Right lobe of liver (tissue), 4 donors: ENCODE measurements around the gene RAB31.

Experiments used
- CTCF ChIP-seq, 4 donors: fragments of 200-600 bp in 3 of 4; fragments of 450-650 bp in 1 of 4; IDR thresholded peaks; one replicate each; pipeline versions ENCODE4 v1.5.1 to v1.8.0; 2016 to 2022; ENCODE audit warnings: antibody characterized with exemption in 4 of 4, mild to moderate bottlenecking in 2 of 4
- POLR2A ChIP-seq: fragments of 450-650 bp; IDR thresholded peaks from one replicate; pipeline ENCODE4 v1.6.1; 2017; ENCODE audit warnings: antibody characterized with exemption, mild to moderate bottlenecking
- donor health status: DM: no; HTN: no; CAD: no.
- donor health status: DM: no; HTN: no; CAD: no.
- donor health status: DM: no; HTN: yes; CAD: no.

GRCh38 chr18:9824952-9825371 lies 116.9 kb downstream of the RAB31 start:
- TF ChIP-seq POLR2A (no peak), CTCF (IDR thresholded peaks at IDR 0.05) (no peak)
